Stimulated activated CD8-positive, alpha-beta memory T cell treated with anti-CD3 and anti-CD28 coated beads, Interleukin-12 subunit alpha, Interleukin-12 subunit beta, amount 100 ng/mL, for 24 hours (primary cell): Measurements from ENCODE around the gene CINP.
A peak's percentile ranks its signal among the peaks of the same experiment; 100 is the strongest.
"Not testable (repeated sequence)": the region's sequence is repeated elsewhere in the genome, so short reads cannot be mapped to it uniquely, and the experiment has no call there.

Experiments
- DNase-seq: peaks from one replicate; pipeline ENCODE4 v3.0.0-alpha.2; 2020; ENCODE audit errors: extremely low read depth

CINP gene

GRCh38 chr14:102320671-102321455 is 41.8 kb downstream of the CINP start:
- no peak for DNase-seq

DNA sequence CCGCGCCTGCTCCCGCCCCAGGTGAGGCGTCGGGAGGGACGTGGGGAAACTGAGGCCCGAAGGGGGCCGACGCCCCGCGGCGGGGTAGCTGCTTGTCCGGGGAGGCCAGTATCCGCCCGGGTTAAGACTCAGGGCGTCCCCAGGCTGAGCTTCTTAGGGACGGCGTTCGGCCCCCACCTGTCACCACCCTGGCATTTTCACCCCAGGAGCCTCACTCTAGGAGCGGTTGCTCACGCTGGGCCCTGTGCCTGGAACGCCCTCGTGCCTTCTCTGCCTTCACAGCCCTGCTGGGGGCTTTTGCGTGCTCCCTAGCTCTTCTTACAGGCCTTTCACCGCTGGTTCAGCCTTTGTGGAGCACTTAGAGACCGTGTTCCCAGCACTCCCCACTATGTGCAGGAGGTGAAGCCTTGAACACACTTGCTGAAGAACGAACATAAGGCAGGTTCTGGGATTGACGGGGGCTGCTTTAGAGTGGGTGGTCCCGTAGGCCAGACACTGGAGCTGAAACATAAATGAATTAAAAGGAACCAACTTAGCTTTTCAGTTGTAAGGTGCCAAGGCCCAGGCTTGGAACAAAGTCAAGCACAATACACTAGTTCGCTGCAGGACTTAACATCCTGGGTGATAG is 42.5 kb downstream of the CINP start:
- DNase-seq, result no peak

- peak; percentile 86 for DNase-seq
Observed at GRCh38 chr14:102319351-102320032, 43.2 kb downstream of the CINP start, which contains the start of gene ZNF839. Gene ZNF839 (plus strand): TSS chr14:102319746. CDS start chr14:102319766, 20 bp downstream.

GRCh38 chr14:102318781-102319276 is 43.9 kb downstream of the CINP start:
- DNase-seq, result no peak

DNA sequence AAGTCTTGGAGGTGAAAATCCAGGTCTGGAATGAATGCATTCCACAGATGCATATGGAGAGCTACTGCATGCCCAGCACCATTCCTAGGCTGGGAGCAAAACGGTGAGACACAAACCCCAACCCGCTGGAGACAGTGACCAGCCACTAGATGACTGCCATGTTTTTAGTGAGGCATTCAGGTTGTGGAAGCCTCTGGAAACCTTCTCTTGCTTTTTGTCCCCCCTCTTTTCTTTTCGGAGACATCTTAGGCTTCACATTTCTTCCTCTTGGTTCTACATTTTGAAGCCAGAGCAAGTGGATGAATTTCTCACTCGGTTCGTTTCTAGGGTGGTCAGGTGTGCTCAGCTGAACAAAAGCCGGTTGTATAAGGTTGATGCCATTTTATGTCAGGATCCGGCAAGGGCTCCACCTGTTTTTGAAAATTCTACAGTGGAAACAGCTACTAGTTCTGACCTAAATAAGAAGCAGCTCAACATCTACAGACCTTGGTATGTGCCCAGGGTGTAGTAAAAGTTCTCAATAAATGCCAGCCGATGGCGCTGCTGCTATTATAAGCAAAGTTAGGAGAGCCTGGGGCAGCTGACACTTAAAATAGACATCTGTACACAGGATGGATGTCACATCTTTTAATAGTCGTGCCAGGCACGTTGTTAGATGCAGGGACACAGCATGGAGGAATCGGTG is 45.0 kb downstream of the CINP start:
- DNase-seq, result no peak

DNA sequence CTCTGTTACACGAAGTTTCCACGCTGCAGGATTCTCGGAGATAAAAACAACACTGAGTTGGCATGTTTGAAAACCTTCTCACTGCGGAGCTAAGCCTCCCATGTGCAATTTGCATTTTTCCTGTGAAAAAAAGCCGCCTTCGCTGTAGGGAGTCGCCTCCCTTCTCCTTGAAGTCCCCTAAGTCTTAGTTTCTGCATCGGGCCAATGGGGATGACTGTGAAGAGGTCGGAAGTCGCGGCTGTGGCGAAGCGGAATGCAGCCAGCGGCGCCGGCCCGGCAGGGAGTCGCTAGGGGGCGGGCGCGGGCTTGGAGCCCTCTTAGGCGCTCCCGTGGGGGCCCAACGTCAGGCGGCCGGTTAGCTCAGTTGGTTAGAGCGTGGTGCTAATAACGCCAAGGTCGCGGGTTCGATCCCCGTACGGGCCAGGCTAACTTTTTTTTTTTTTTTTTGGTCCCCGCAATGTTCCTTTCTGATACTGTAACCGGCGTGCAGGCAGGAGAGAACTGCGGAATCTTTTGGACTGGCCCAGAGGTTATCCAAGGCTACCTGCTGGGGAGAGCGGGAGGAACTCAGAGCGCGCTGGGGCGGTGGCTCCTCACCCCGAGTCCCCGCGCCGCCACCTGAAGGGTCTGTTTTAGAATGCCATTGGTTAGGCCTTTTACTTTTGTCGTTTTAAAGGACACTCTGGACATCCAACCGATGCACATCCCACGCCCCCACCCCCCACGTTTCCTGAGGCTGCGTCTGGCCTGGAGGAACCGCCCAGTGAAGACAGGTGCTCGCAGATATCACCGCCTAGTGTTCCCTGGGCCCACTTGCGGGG is 45.7 kb downstream of the CINP start:
- peak; percentile 79 for DNase-seq

GRCh38 chr14:102316338-102316742 is 46.4 kb downstream of the CINP start:
- DNase-seq, result no peak

GRCh38 chr14:102315121-102315520 is 47.6 kb downstream of the CINP start:
- no peak for DNase-seq

GRCh38 chr14:102314242-102315011 is 48.3 kb downstream of the CINP start:
- peak; percentile 54 for DNase-seq

GRCh38 chr14:102304611-102305506 is 57.8 kb downstream of the CINP start, which contains the start of gene MOK:
Gene MOK (minus strand): TSS chr14:102305164. CDS start chr14:102304968, 196 bp downstream.
- peak; percentile 89 for DNase-seq

DNA sequence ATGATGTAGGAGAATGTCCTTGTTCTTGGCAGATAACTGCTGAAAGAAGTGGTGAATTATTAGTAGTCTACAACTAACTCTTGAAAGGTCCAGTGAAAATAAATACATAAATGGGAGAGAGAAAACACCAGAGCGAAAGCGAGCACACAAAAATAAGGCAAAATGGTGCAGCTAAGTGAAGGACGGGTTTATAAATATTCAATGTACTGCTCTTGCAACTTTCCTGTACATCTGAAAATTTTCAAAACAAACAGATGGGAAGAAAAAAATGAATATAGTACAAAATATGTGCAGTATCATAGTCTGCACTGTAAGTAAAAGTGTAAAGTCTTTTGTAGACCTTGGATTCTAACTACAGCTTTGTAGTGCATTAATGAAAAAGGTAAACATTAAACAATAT is 59.0 kb downstream of the CINP start:
- no peak for DNase-seq

DNA sequence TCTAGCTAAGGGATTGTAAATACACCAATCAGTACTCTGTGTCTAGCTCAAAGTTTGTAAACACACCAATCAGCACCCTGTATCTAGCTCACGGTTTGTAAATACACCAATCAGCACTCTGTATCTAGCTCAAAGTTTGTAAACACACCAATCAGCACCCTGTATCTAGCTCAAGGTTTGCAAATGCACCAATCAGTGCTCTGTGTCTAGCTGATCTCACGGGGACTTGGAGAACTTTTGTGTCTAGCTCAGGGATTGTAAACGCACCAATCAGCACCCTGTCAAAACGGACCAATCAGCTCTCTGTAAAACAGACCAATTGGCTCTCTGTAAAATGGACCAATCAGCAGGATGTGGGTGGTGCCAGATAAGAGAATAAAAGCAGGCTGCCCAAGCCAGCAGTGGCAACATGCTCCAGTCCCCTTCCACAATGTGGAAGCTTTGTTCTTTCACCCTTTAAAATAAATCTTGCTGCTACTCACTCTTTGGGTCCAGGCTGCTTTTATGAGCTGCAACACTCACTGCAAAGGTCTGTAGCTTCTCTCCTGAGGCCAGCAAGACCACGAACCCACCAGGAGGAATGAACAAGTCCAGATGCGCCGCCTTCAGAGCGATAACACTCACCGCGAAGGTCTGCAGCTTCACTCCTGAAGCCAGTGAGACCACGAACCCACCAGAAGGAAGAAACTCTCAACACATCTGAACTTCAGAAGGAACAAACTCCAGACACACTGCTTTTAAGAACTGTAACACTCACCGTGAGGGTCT is 64.2 kb downstream of the CINP start:
- DNase-seq, result not testable (repeated sequence)
